ENCODE measurements around the gene AKAP8L.
A peak's percentile ranks its signal among the peaks of the same experiment; 100 is the strongest.

AKAP8L gene

GRCh38 chr19:15432629-15433518 lies 14.1 kb upstream of the AKAP8L start:
- peak; percentile 93 for DNase-seq

GRCh38 chr19:15432018-15432494 lies 13.3 kb upstream of the AKAP8L start:
- DNase-seq: no peak

- DNase-seq: no peak
Observed at GRCh38 chr19:15431396-15432017, 12.7 kb upstream of the AKAP8L start.

- DNase-seq: no peak
Observed at GRCh38 chr19:15430526-15431120, 11.8 kb upstream of the AKAP8L start.

- DNase-seq: no peak
Observed at GRCh38 chr19:15429825-15430467, 11.2 kb upstream of the AKAP8L start.

GRCh38 chr19:15428956-15429824 lies 10.4 kb upstream of the AKAP8L start:
- no peak for DNase-seq

GRCh38 chr19:15427991-15428471 lies 9.2 kb upstream of the AKAP8L start:
- no peak for DNase-seq

- DNase-seq: no peak
Observed at GRCh38 chr19:15427350-15427700, 8.5 kb upstream of the AKAP8L start.

GRCh38 chr19:15426485-15427349 lies 7.9 kb upstream of the AKAP8L start:
- no peak for DNase-seq

- DNase-seq: no peak
Observed at GRCh38 chr19:15425321-15425950, 6.6 kb upstream of the AKAP8L start.

- no peak for DNase-seq
Observed at GRCh38 chr19:15424692-15425272, 6.0 kb upstream of the AKAP8L start.

GRCh38 chr19:15424121-15424520 lies 5.3 kb upstream of the AKAP8L start:
- no peak for DNase-seq

GRCh38 chr19:15423130-15423529 lies 4.3 kb upstream of the AKAP8L start:
- no peak for DNase-seq

GRCh38 chr19:15422296-15423075 lies 3.7 kb upstream of the AKAP8L start:
- no peak for DNase-seq

GRCh38 chr19:15421721-15422260 lies 3.0 kb upstream of the AKAP8L start:
- DNase-seq: no peak

- DNase-seq: no peak
Observed at GRCh38 chr19:15421136-15421695, 2.4 kb upstream of the AKAP8L start.

GRCh38 chr19:15419413-15420025 lies 731 bp upstream of the AKAP8L start:
- no peak for DNase-seq

GRCh38 chr19:15418231-15418578 lies 583 bp downstream of the AKAP8L start:
- DNase-seq: no peak

Measured in inflammatory macrophage treated with lipopolysaccharide for 4 hours (primary cell).